Measurements from ENCODE around the gene MSX1. TPM values are rescaled to one million over a fixed set of nuclear protein-coding genes. Genes with fewer than 3 reads are reported as not detected.

MSX1 gene
- total RNA-seq, 2 donors from 2014 or later: 0.25 to 0.53 TPM

DNA sequence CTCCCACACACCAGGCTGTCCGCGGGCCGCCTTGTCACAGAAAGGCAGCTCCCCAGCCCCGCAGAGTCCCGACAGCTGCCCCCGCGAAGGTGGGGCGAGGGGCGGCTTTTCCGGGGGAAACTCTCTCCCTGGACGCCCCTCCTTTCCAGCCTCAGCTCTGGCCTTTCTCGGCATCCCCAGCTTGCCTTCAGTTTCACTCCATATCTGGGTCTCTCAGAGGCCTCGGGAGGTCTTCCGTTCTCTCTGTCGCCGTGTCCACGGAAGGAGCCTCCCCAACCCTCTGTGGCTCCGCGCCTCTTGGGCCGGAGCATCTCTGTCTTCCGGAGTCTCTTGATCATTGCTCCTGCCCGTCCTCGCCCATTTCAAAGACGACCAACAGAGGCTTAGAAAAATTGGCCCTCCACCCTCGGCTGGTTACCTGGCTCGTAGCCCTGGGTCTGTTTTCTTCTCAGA is 6.1 kb upstream of the MSX1 start:
- Histone ChIP-seq H3K27ac (no peak overlapping the region), H3K36me3 (no peaks in the 10 kb centered on the region), H3K4me1 (no peaks in the 10 kb centered on the region), H3K9ac (ENCODE audit: low read depth in 2 of 2, low read length in 2 of 2) (no peak overlapping the region), H3K4me3 (no peak overlapping the region), H3K27me3 (peaks cover 73% of the 10 kb centered on the region), H3K9me3 (no peaks in the 10 kb centered on the region)
- intact Hi-C loops (cut with DNase I): no loop called here
- TF ChIP-seq, protein P1, sequence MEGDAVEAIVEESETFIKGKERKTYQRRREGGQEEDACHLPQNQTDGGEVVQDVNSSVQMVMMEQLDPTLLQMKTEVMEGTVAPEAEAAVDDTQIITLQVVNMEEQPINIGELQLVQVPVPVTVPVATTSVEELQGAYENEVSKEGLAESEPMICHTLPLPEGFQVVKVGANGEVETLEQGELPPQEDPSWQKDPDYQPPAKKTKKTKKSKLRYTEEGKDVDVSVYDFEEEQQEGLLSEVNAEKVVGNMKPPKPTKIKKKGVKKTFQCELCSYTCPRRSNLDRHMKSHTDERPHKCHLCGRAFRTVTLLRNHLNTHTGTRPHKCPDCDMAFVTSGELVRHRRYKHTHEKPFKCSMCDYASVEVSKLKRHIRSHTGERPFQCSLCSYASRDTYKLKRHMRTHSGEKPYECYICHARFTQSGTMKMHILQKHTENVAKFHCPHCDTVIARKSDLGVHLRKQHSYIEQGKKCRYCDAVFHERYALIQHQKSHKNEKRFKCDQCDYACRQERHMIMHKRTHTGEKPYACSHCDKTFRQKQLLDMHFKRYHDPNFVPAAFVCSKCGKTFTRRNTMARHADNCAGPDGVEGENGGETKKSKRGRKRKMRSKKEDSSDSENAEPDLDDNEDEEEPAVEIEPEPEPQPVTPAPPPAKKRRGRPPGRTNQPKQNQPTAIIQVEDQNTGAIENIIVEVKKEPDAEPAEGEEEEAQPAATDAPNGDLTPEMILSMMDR (IDR thresholded peaks at IDR 0.05): no peak
- DNase-seq: no peak

- TF ChIP-seq, protein P1 (IDR thresholded peaks at IDR 0.05): no peak
- no peak for DNase-seq
- Histone ChIP-seq H3K27me3 (peaks cover 80% of the 10 kb centered on the region), H3K4me3 (no peak overlapping the region), H3K4me1 (no peaks in the 10 kb centered on the region), H3K9ac (ENCODE audit: low read depth in 2 of 2, low read length in 2 of 2) (no peak overlapping the region), H3K27ac (no peak overlapping the region), H3K9me3 (no peaks in the 10 kb centered on the region), H3K36me3 (no peaks in the 10 kb centered on the region)
- intact Hi-C loops (cut with DNase I): no loop called here
Observed at GRCh38 chr4:4853921-4854648, 5.4 kb upstream of the MSX1 start.

DNA sequence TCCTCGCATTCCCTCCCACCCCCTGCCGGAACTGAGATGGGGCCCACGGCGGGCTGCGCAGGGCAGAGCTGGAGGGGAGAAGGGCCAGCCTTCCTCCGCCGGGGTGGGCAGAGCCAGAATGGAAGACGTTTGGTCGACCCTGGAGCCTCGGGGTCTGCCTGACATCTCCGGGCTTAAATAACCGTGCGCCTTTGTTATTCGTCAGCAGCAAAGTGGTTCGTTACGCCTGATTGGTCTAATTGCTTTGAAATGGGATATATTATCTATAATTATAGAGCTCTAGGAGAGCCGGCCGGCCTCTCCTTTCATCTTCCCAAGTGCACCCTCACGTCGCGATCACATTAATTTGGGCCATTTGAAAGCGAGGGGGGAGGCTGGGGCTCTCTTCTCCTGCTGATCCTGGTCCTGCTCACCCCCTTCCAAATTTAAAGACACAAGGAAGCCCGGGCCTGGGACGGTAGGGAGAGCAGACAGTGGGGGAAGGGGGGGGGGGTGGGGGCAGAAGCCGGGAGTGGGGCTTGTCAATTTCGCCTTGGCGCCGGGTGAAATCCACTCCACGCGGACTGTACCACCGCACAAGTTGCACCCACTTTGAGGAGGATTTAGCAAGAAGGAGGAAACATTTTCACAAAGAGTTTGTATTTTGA is 4.7 kb upstream of the MSX1 start:
- Histone ChIP-seq H3K9me3 (no peaks in the 10 kb centered on the region), H3K4me3 (no peak overlapping the region), H3K27ac (no peak overlapping the region), H3K36me3 (no peaks in the 10 kb centered on the region), H3K27me3 (peaks cover 82% of the 10 kb centered on the region), H3K9ac (ENCODE audit: low read depth in 2 of 2, low read length in 2 of 2) (no peak overlapping the region), H3K4me1 (no peaks in the 10 kb centered on the region)
- DNase-seq: no peak
- intact Hi-C loops (cut with DNase I): no loop called here
- TF ChIP-seq, protein P1 (IDR thresholded peaks at IDR 0.05): no peak

GRCh38 chr4:4855301-4856070 is 4.0 kb upstream of the MSX1 start:
- Histone ChIP-seq H3K27ac (no peak overlapping the region), H3K9ac (ENCODE audit: low read depth in 2 of 2, low read length in 2 of 2) (no peak overlapping the region), H3K4me3 (no peak overlapping the region), H3K36me3 (no peaks in the 10 kb centered on the region), H3K4me1 (peaks cover 6% of the 10 kb centered on the region), H3K27me3 (peaks cover 85% of the 10 kb centered on the region), H3K9me3 (no peaks in the 10 kb centered on the region)
- DNase-seq: no peak
- intact Hi-C loops (cut with DNase I): no loop called here
- TF ChIP-seq, protein P1 (IDR thresholded peaks at IDR 0.05): no peak

Measured in colonic mucosa (tissue), 4 donors.